Common myeloid progenitor, CD34-positive (primary cell): Measurements from ENCODE around the gene FEZF2.
A peak's percentile ranks its signal among the peaks of the same experiment; 100 is the strongest.

Experiments used
- CTCF ChIA-PET: fragments of 350-600 bp; sonication (Branson Sonifier 250); formaldehyde crosslinking; loops from one replicate; lab custom pipeline; 2021; ENCODE audit warnings: antibody characterized with exemption; lab: Charles Lee
- POLR2A ChIA-PET: fragments of 350-600 bp; sonication (Branson Sonifier 250); formaldehyde crosslinking; loops from one replicate; lab custom pipeline; 2021; ENCODE audit warnings: antibody characterized with exemption; lab: Charles Lee
- DNase-seq, 3 donors: peaks; one replicate each; pipeline versions ENCODE4 v3.0.0 to v3.0.0-alpha.2; 2013
- H3K27ac ChIP-seq, 2 experiments: 1 replicate in 1 of 2; 2 replicates in 1 of 2; pipeline ENCODE4 v1.7.0; 2013; ENCODE audit warnings: inconsistent platforms in 2 of 2, low read length in 2 of 2, mild to moderate bottlenecking in 2 of 2, low read depth in 1 of 2, moderate library complexity in 1 of 2; ENCODE audit not compliant: severe bottlenecking in 2 of 2, insufficient read depth in 1 of 2, poor library complexity in 1 of 2
- H3K27me3 ChIP-seq, 5 experiments: replicated peaks in 2 of 5; 1 replicate in 3 of 5; 2 replicates in 2 of 5; pipeline versions ENCODE4 v1.6.1 to v1.7.0; 2013; ENCODE audit warnings: low read length in 4 of 5, mild to moderate bottlenecking in 2 of 5, moderate library complexity in 2 of 5, inconsistent platforms in 1 of 5; ENCODE audit not compliant: insufficient read depth in 5 of 5, control insufficient read depth in 4 of 5
- H3K36me3 ChIP-seq, 4 experiments: 1 replicate in 2 of 4; 2 replicates in 2 of 4; pipeline versions ENCODE4 v1.6.1 to v1.7.0; 2013; ENCODE audit warnings: low read length in 3 of 4, control low read depth in 1 of 4, mild to moderate bottlenecking in 1 of 4; ENCODE audit not compliant: control insufficient read depth in 4 of 4, insufficient read depth in 4 of 4
- H3K4me1 ChIP-seq, 4 experiments: 1 replicate in 3 of 4; 2 replicates in 1 of 4; pipeline versions ENCODE4 v1.6.1 to v1.7.1; 2013; ENCODE audit warnings: low read length in 3 of 4, mild to moderate bottlenecking in 3 of 4, control low read depth in 1 of 4, inconsistent platforms in 1 of 4, moderate library complexity in 1 of 4; ENCODE audit not compliant: control insufficient read depth in 4 of 4, insufficient read depth in 4 of 4; ENCODE audit errors: control extremely low read depth in 1 of 4
- H3K4me3 ChIP-seq, 7 experiments: 1 replicate in 4 of 7; 2 replicates in 3 of 7; pipeline versions ENCODE4 v1.5.1 to v1.7.0; 2013; ENCODE audit warnings: mild to moderate bottlenecking in 7 of 7, low read length in 6 of 7, moderate library complexity in 6 of 7, inconsistent platforms in 2 of 7, low read depth in 2 of 7, control low read depth in 1 of 7; ENCODE audit not compliant: insufficient read depth in 4 of 7, control insufficient read depth in 1 of 7; ENCODE audit errors: extremely low read depth in 1 of 7
- H3K9me3 ChIP-seq, 5 experiments: 1 replicate in 4 of 5; 2 replicates in 1 of 5; pipeline versions ENCODE4 v1.6.1 to v1.7.1; 2013; ENCODE audit warnings: low read length in 4 of 5, mild to moderate bottlenecking in 2 of 5, inconsistent platforms in 1 of 5, low read depth in 1 of 5, moderate library complexity in 1 of 5; ENCODE audit not compliant: control insufficient read depth in 4 of 5, insufficient read depth in 2 of 5; ENCODE audit errors: control extremely low read depth in 1 of 5
- WGBS: methylation state at CpG from one replicate; pipeline ENCODE4 v1.1.5; 2013; ENCODE audit not compliant: insufficient coverage; 5-methylcytosine and 5-hydroxymethylcytosine counted together

FEZF2 gene

GRCh38 chr3:62373714-62374333 lies 474 bp upstream of the FEZF2 start:
- Histone ChIP-seq H3K36me3 (no peaks in the 10 kb centered on the region), H3K27ac (no peak overlapping the region), H3K4me3 (peak overlapping the region in 4 of 7 experiments; percentile 22 to 37 (median 32)), H3K27me3 (peaks cover 6 to 100% (median 53%) of the 10 kb centered on the region in 5 experiments), H3K9me3 (peaks cover 0 to 2% (median 0%) of the 10 kb centered on the region in 5 experiments), H3K4me1 (peaks cover 0 to 35% (median 12%) of the 10 kb centered on the region in 4 experiments)
- CTCF ChIA-PET: interaction anchor here (1.1 kb wide), 1 partner anchor 14 kb away, joined by 3 read pairs; no protein-coding TSS in a partner anchor
- POLR2A ChIA-PET: no interaction called here
- peak in 1 of 3 donors; percentile 34 for DNase-seq
- 4% methylated on average over 44 of the region's 47 CpGs for WGBS

GRCh38 chr3:62372621-62373041 lies 719 bp downstream of the FEZF2 start:
- no peak for DNase-seq
- ChIA-PET CTCF (interaction anchor here (0.7 kb wide), 1 partner anchor 41 kb away, joined by 3 read pairs; no protein-coding TSS in a partner anchor), POLR2A (no interaction called here)
- Histone ChIP-seq H3K4me1 (peaks cover 0 to 37% (median 15%) of the 10 kb centered on the region in 4 experiments), H3K27ac (no peak overlapping the region), H3K36me3 (no peaks in the 10 kb centered on the region), H3K27me3 (peaks cover 6 to 100% (median 55%) of the 10 kb centered on the region in 5 experiments), H3K4me3 (no peak overlapping the region), H3K9me3 (peaks cover 0 to 2% (median 0%) of the 10 kb centered on the region in 5 experiments)
- 4% methylated on average over 28 of the region's 30 CpGs for WGBS

GRCh38 chr3:62371720-62372591 lies 1.4 kb downstream of the FEZF2 start:
- Histone ChIP-seq H3K4me3 (no peak overlapping the region), H3K9me3 (peaks cover 0 to 2% (median 0%) of the 10 kb centered on the region in 5 experiments), H3K4me1 (peaks cover 0 to 37% (median 15%) of the 10 kb centered on the region in 4 experiments), H3K27me3 (peaks cover 6 to 100% (median 55%) of the 10 kb centered on the region in 5 experiments), H3K27ac (no peak overlapping the region), H3K36me3 (no peaks in the 10 kb centered on the region)
- WGBS: 3% methylated on average over 52 of the region's 66 CpGs
- POLR2A ChIA-PET: no interaction called here
- no peak for DNase-seq
- CTCF ChIA-PET: interaction anchor here (0.7 kb wide), 1 partner anchor 41 kb away, joined by 3 read pairs; no protein-coding TSS in a partner anchor

DNA sequence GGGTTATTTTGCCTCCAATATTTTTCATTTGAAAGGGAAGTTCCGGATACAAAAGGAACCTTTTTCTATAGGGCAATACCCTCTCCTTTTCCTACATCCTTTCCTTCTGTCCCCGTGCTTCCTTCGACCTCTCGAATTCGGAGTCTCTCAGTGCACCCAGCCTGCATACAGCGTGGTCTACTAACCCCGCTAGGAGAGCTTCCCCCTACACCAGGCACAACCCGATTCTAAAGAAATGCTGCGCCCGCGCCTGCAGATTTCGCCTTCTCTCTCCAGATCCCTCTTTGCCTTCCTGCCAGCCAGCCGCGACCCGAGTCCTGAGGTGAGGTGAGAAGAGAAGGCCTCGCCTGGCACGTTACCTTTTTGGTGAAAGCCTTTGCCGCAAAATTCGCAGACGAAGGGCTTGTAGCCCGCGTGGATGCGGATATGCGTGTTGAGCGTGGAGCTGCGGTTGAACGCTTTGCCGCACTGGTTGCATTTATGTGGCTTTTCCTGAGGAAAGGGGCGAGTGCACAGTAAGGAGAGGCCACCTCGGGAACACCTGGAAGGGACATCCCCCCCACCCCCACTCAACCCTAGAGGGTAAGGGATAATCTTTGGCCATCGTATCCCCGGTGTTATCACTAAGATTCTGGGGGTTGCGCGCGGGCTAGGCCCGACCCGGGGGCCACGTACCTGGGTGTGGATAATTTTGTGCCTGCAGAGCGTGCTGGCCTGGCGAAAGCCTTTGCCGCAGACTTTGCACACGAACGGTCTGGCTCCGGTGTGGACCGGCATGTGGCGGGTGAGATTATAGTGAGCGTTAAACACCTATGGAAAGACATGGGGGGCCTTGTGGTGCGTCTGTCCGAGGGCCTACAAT lies 2.3 kb downstream of the FEZF2 start:
- Histone ChIP-seq H3K36me3 (no peaks in the 10 kb centered on the region), H3K27ac (no peak overlapping the region), H3K9me3 (peaks cover 0 to 2% (median 0%) of the 10 kb centered on the region in 5 experiments), H3K4me3 (no peak overlapping the region), H3K27me3 (peaks cover 8 to 100% (median 53%) of the 10 kb centered on the region in 5 experiments), H3K4me1 (peaks cover 0 to 37% (median 15%) of the 10 kb centered on the region in 4 experiments)
- ChIA-PET CTCF (no interaction called here), POLR2A (no interaction called here)
- 10% methylated on average over 20 of the region's 49 CpGs for WGBS
- no peak for DNase-seq

DNA sequence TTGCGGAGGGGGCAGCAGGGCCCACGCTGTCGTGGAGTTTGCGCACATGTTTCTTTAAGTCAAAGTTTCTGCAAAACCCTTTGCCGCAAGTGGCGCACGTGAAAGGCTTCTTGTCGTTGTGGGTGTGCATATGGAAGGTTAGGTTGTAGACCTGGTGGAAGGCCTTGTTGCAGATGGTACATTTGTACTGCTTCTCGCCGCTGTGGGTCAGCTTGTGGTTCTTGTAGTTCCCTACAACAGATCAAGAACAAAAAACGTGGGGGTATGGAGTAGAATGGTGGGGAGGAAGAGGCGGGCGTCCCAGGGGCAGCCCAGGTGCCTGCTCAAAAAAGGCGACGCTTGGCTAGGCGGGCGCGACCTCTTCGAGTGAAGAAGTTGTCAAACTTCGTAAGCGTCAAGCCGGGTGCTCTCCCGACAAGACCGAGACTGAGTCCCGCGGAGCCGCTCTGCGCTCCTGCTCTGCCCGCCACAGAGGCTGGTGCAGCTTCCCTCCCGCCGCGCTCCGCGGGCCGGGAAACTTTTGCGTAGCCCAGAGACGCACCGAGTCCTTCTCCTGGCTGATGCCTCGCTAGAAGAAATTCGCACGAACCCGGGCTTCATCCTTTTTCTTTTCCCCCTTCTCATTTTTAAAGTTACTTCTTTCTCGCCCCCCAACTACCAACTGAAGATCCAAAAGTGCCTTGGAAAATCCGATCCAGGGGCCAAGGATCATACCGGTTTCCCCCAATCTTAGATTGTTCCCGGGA lies 3.1 kb downstream of the FEZF2 start:
- peaks cover 0 to 37% (median 15%) of the 10 kb centered on the region in 4 experiments for H3K4me1 ChIP-seq
- WGBS: 4% methylated on average over 42 of the region's 46 CpGs
- POLR2A ChIA-PET: no interaction called here

DNA sequence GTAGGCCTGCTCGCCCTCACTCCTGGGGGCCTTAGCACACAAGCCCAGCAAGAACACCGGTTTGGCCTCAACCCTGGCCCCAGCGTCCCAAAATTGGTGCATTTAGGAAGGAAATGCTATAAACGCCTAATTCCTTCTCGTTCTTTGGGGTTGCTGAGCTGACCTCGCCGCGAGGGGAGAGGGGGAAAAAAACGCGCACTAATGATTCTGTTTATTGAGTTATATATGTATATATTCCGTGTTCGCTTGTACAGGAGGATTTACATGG lies 3.9 kb downstream of the FEZF2 start:
- H3K27ac ChIP-seq: no peak overlapping the region
- H3K27me3 ChIP-seq: peaks cover 11 to 100% (median 58%) of the 10 kb centered on the region in 5 experiments
- ChIA-PET POLR2A (no interaction called here), CTCF (interaction anchor here (1.2 to 1.7 kb wide), 2 partner anchors 23 to 37 kb away, joined by 4 to 5 read pairs; no protein-coding TSS in a partner anchor)
- H3K36me3 ChIP-seq: no peaks in the 10 kb centered on the region
- H3K4me1 ChIP-seq: peaks cover 0 to 35% (median 14%) of the 10 kb centered on the region in 4 experiments
- H3K9me3 ChIP-seq: peaks cover 0 to 4% (median 0%) of the 10 kb centered on the region in 5 experiments
- DNase-seq: no peak
- WGBS: 4% methylated on average over 12 of the region's 12 CpGs
- H3K4me3 ChIP-seq: peak overlapping the region in 1 of 7 experiments; percentile 38

More for the DNA sequence above, 3.1 kb downstream of the FEZF2 start:
- peak in 1 of 3 donors; percentile 37 for DNase-seq
- no peaks in the 10 kb centered on the region for H3K36me3 ChIP-seq
- H3K27me3 ChIP-seq: peaks cover 8 to 100% (median 54%) of the 10 kb centered on the region in 5 experiments
- H3K9me3 ChIP-seq: peaks cover 0 to 1% (median 0%) of the 10 kb centered on the region in 5 experiments
- no peak overlapping the region for H3K27ac ChIP-seq
- CTCF ChIA-PET: interaction anchor here (1.2 kb wide), 1 partner anchor 24 kb away, joined by 4 read pairs; no protein-coding TSS in a partner anchor
- peak overlapping the region in 2 of 7 experiments; percentile 10 to 19 for H3K4me3 ChIP-seq
